Measurements from ENCODE around the gene EPHA3.

The EPHA3 gene

DNA sequence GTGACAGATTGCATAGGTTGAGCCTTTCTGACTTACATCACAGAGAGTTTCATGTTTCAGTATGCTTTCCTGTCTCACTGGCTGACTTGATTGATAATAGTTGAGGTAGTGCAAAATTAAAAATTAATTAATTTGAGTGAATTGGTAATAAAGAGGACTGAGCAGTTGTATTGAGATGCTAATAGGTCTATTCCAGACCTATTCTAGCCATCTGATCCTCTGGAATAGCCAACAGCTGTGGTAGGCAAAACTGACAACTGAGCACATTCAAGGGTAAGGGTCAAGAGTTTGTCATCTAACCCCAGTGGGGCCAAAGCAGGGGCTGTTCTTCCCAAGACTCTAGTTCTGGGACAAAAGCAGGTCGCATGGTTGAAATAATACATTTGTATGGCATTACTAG lies 132.4 kb downstream of the EPHA3 start:
- no peaks in the 10 kb centered on the region for H3K27me3 ChIP-seq (ENCODE audit: insufficient read depth, poor library complexity, severe bottlenecking)
- no peak overlapping the region for H3K4me3 ChIP-seq (replicated peaks; ENCODE audit: insufficient read depth, low read length)
- DNase-seq (ENCODE audit: low read depth in 1 of 2, low spot score in 1 of 2), result no peak
- no peak overlapping the region for H3K27ac ChIP-seq (replicated peaks)
- TF ChIP-seq, protein P1, sequence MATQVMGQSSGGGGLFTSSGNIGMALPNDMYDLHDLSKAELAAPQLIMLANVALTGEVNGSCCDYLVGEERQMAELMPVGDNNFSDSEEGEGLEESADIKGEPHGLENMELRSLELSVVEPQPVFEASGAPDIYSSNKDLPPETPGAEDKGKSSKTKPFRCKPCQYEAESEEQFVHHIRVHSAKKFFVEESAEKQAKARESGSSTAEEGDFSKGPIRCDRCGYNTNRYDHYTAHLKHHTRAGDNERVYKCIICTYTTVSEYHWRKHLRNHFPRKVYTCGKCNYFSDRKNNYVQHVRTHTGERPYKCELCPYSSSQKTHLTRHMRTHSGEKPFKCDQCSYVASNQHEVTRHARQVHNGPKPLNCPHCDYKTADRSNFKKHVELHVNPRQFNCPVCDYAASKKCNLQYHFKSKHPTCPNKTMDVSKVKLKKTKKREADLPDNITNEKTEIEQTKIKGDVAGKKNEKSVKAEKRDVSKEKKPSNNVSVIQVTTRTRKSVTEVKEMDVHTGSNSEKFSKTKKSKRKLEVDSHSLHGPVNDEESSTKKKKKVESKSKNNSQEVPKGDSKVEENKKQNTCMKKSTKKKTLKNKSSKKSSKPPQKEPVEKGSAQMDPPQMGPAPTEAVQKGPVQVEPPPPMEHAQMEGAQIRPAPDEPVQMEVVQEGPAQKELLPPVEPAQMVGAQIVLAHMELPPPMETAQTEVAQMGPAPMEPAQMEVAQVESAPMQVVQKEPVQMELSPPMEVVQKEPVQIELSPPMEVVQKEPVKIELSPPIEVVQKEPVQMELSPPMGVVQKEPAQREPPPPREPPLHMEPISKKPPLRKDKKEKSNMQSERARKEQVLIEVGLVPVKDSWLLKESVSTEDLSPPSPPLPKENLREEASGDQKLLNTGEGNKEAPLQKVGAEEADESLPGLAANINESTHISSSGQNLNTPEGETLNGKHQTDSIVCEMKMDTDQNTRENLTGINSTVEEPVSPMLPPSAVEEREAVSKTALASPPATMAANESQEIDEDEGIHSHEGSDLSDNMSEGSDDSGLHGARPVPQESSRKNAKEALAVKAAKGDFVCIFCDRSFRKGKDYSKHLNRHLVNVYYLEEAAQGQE (IDR thresholded peaks at IDR 0.05; ENCODE audit: insufficient replicate concordance, low read depth), result no peak
- no peak for TF ChIP-seq POLR2AphosphoS5 (IDR thresholded peaks at IDR 0.05; ENCODE audit: low read depth)
- TF ChIP-seq GABPA (IDR thresholded peaks at IDR 0.05; ENCODE audit: low read depth), result no peak
- TF ChIP-seq SPI1 (IDR thresholded peaks at IDR 0.05; ENCODE audit: borderline replicate concordance, low read depth), result no peak
- TF ChIP-seq, protein P2, sequence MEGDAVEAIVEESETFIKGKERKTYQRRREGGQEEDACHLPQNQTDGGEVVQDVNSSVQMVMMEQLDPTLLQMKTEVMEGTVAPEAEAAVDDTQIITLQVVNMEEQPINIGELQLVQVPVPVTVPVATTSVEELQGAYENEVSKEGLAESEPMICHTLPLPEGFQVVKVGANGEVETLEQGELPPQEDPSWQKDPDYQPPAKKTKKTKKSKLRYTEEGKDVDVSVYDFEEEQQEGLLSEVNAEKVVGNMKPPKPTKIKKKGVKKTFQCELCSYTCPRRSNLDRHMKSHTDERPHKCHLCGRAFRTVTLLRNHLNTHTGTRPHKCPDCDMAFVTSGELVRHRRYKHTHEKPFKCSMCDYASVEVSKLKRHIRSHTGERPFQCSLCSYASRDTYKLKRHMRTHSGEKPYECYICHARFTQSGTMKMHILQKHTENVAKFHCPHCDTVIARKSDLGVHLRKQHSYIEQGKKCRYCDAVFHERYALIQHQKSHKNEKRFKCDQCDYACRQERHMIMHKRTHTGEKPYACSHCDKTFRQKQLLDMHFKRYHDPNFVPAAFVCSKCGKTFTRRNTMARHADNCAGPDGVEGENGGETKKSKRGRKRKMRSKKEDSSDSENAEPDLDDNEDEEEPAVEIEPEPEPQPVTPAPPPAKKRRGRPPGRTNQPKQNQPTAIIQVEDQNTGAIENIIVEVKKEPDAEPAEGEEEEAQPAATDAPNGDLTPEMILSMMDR (IDR thresholded peaks at IDR 0.05; ENCODE audit: insufficient read depth, low read length), result no peak

DNA sequence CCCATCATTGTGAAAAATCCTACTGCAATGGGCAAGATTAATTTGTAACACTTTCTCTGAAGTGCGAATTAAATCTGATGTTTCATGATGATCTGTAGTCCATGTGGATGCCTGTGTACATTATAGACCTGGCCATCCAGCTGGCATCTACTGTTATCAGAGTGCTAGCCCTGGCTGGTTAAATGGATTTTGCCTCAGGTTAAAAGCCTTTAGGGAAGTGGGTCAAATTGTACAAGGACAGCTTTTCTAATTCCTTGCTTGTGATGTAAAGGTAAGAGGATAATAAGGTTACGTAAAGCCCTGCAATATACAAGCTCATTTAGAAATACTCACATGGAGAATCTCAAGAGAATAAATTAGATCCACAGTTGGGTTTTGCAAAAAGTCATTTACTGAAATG lies 138.2 kb downstream of the EPHA3 start:
- H3K27ac ChIP-seq (replicated peaks), result no peak overlapping the region
- DNase-seq (ENCODE audit: low read depth in 1 of 2, low spot score in 1 of 2), result no peak
- no peaks in the 10 kb centered on the region for H3K27me3 ChIP-seq (ENCODE audit: insufficient read depth, poor library complexity, severe bottlenecking)
- no peak for TF ChIP-seq GABPA (IDR thresholded peaks at IDR 0.05; ENCODE audit: low read depth)
- TF ChIP-seq POLR2AphosphoS5 (IDR thresholded peaks at IDR 0.05; ENCODE audit: low read depth), result no peak
- TF ChIP-seq, protein P2 (IDR thresholded peaks at IDR 0.05; ENCODE audit: insufficient read depth, low read length), result no peak
- no peak for TF ChIP-seq SPI1 (IDR thresholded peaks at IDR 0.05; ENCODE audit: borderline replicate concordance, low read depth)
- TF ChIP-seq, protein P1 (IDR thresholded peaks at IDR 0.05; ENCODE audit: insufficient replicate concordance, low read depth), result no peak
- no peak overlapping the region for H3K4me3 ChIP-seq (replicated peaks; ENCODE audit: insufficient read depth, low read length)

DNA sequence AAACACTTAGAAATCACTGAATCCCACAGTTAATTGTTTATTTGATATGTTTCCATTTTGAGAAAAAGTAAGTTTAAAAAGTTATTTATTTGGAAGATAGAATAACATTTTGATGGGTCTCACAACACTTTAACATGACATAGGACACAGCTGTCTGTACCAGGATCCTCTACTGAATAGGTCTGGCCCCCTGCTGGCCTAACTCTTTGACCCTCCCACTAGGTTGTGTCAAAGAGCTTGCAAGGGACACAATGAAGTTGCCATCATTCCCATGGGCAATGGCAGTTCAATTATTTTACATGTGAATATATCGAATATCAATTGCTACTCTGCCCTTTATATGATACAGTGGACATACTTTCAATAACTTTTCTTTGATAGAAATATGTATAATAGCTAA lies 138.9 kb downstream of the EPHA3 start:
- DNase-seq (ENCODE audit: low read depth in 1 of 2, low spot score in 1 of 2), result no peak
- no peaks in the 10 kb centered on the region for H3K27me3 ChIP-seq (ENCODE audit: insufficient read depth, poor library complexity, severe bottlenecking)
- H3K27ac ChIP-seq (replicated peaks), result no peak overlapping the region
- TF ChIP-seq GABPA (IDR thresholded peaks at IDR 0.05; ENCODE audit: low read depth), result no peak
- no peak for TF ChIP-seq POLR2AphosphoS5 (IDR thresholded peaks at IDR 0.05; ENCODE audit: low read depth)
- TF ChIP-seq SPI1 (IDR thresholded peaks at IDR 0.05; ENCODE audit: borderline replicate concordance, low read depth), result no peak
- TF ChIP-seq, protein P2 (IDR thresholded peaks at IDR 0.05; ENCODE audit: insufficient read depth, low read length), result no peak
- TF ChIP-seq, protein P1 (IDR thresholded peaks at IDR 0.05; ENCODE audit: insufficient replicate concordance, low read depth), result no peak
- H3K4me3 ChIP-seq (replicated peaks; ENCODE audit: insufficient read depth, low read length), result no peak overlapping the region

Data from HL-60 (cell line).